IMR-90 (cell line): ENCODE results near the gene PPM1F. TPM values are rescaled to one million over a fixed set of nuclear protein-coding genes. Genes with fewer than 3 reads are reported as not detected.

Experiments used
- ATAC-seq: fragments of 200-7000 bp; cut with Tn5 transposase; 2 replicates; pipeline ENCODE4 v1.9.1; 2020; ENCODE audit warnings: low read depth, mild to moderate bottlenecking, moderate library complexity
- BruUV-seq: library from RNA; stranded (reverse); fragments of 400-500 nt; replicated peaks from 2 replicates; lab custom pipeline; 2021; lab: Mats Ljungman, UMichigan
- CTCF ChIA-PET: fragments of 300-600 bp; formaldehyde crosslinking; extraction: SDS; loops from one replicate; lab custom pipeline; 2021; ENCODE audit warnings: antibody characterized with exemption; lab: Yijun Ruan, JAX
- POLR2A ChIA-PET: fragments of 300-600 bp; sonication (Branson Sonifier 250); formaldehyde crosslinking; loops from one replicate; lab custom pipeline; 2022; ENCODE audit warnings: antibody characterized with exemption; ENCODE audit not compliant: unreplicated experiment; lab: Charles Lee
- DNase-seq: peaks from one replicate; pipeline ENCODE4 v3.0.0; 2013
- H2AFZ ChIP-seq: replicated peaks from 2 replicates; pipeline ENCODE3; 2013; ENCODE audit warnings: low read length, mild to moderate bottlenecking; ENCODE audit not compliant: poor library complexity
- H2AK5ac ChIP-seq: 2 replicates; pipeline ENCODE4 v1.6.1; 2013; ENCODE audit warnings: low read depth, low read length, inconsistent platforms
- H2AK9ac ChIP-seq: replicated peaks from 2 replicates; pipeline ENCODE3; 2013; ENCODE audit warnings: mild to moderate bottlenecking, low read depth, low read length, moderate library complexity; ENCODE audit not compliant: poor library complexity
- H2BK120ac ChIP-seq: 2 replicates; pipeline ENCODE4 v1.6.1; 2013; ENCODE audit warnings: low read depth, low read length, inconsistent platforms
- H2BK15ac ChIP-seq: 3 replicates; pipeline ENCODE4 v1.6.1; 2013; ENCODE audit warnings: low read depth, low read length, inconsistent platforms
- H2BK20ac ChIP-seq: 2 replicates; pipeline ENCODE4 v1.6.1; 2013; ENCODE audit warnings: low read depth, mild to moderate bottlenecking, inconsistent platforms, low read length, moderate library complexity
- H2BK5ac ChIP-seq: 2 replicates; pipeline ENCODE4 v1.6.1; 2013; ENCODE audit warnings: mild to moderate bottlenecking, low read depth, low read length, inconsistent platforms; ENCODE audit not compliant: poor library complexity, severe bottlenecking
- H3K14ac ChIP-seq: replicated peaks from 2 replicates; pipeline ENCODE4 v1.6.1; 2013; ENCODE audit warnings: low read depth, low read length, inconsistent platforms
- H3K18ac ChIP-seq: 2 replicates; pipeline ENCODE4 v1.6.1; 2013; ENCODE audit warnings: low read depth, low read length, control low read depth
- H3K23ac ChIP-seq: 2 replicates; pipeline ENCODE4 v1.6.1; 2013; ENCODE audit warnings: low read depth, low read length, inconsistent platforms
- H3K27ac ChIP-seq: 2 replicates; pipeline ENCODE4 v1.5.1; 2013; ENCODE audit warnings: mild to moderate bottlenecking, control low read depth, low read length; ENCODE audit not compliant: insufficient read depth
- H3K27me3 ChIP-seq: 2 replicates; pipeline ENCODE4 v1.6.1; 2013; ENCODE audit warnings: low read length; ENCODE audit not compliant: control insufficient read depth, insufficient read depth
- H3K36me3 ChIP-seq: 2 replicates; pipeline ENCODE4 v1.6.1; 2013; ENCODE audit warnings: low read length, mixed read lengths; ENCODE audit not compliant: control insufficient read depth, insufficient read depth
- H3K4ac ChIP-seq: 2 replicates; pipeline ENCODE4 v1.6.1; 2013; ENCODE audit warnings: low read depth, low read length, inconsistent platforms
- H3K4me1 ChIP-seq: 2 replicates; pipeline ENCODE4 v1.6.1; 2013; ENCODE audit warnings: low read length, mixed read lengths; ENCODE audit not compliant: control insufficient read depth, insufficient read depth
- H3K4me2 ChIP-seq: 2 replicates; pipeline ENCODE4 v1.6.1; 2013; ENCODE audit warnings: low read depth, mild to moderate bottlenecking, control low read depth, low read length, moderate library complexity
- H3K4me3 ChIP-seq: 2 replicates; pipeline ENCODE4 v1.5.1; 2013; ENCODE audit warnings: low read depth, mild to moderate bottlenecking, control low read depth, low read length, moderate library complexity; ENCODE audit not compliant: insufficient read depth
- H3K56ac ChIP-seq: 2 replicates; pipeline ENCODE4 v1.6.1; 2013; ENCODE audit warnings: low read length, inconsistent platforms; ENCODE audit not compliant: insufficient read depth; ENCODE audit errors: extremely low read depth
- H3K79me1 ChIP-seq, 2 experiments: 2 replicates each; pipeline ENCODE4 v1.6.1; 2013; ENCODE audit warnings: low read length in 2 of 2, inconsistent platforms in 1 of 2, low read depth in 1 of 2
- H3K9ac ChIP-seq: 2 replicates; pipeline ENCODE4 v1.6.1; 2013; ENCODE audit warnings: low read depth, low read length, control low read depth
- H3K9me1 ChIP-seq: 2 replicates; pipeline ENCODE4 v1.6.1; 2013; ENCODE audit warnings: low read length, inconsistent platforms; ENCODE audit not compliant: insufficient read depth
- H3K9me3 ChIP-seq: 2 replicates; pipeline ENCODE4 v1.6.1; 2013; ENCODE audit warnings: low read length; ENCODE audit not compliant: control insufficient read depth, insufficient read depth
- H4K20me1 ChIP-seq: 2 replicates; pipeline ENCODE4 v1.6.1; 2013; ENCODE audit warnings: low read length, inconsistent platforms; ENCODE audit not compliant: insufficient read depth
- H4K5ac ChIP-seq: 2 replicates; pipeline ENCODE4 v1.6.1; 2013; ENCODE audit warnings: mild to moderate bottlenecking, low read depth, low read length, control low read depth
- H4K8ac ChIP-seq, 2 experiments: 2 replicates each; pipeline ENCODE4 v1.6.1; 2013; ENCODE audit warnings: low read depth in 2 of 2, low read length in 2 of 2, control low read depth in 1 of 2, inconsistent platforms in 1 of 2
- H4K91ac ChIP-seq: 2 replicates; pipeline ENCODE4 v1.6.1; 2013; ENCODE audit warnings: low read depth, low read length, inconsistent platforms; ENCODE audit not compliant: insufficient read depth
- CEBPB ChIP-seq: IDR thresholded peaks from 2 replicates; pipeline ENCODE4 v1.6.1; 2012; ENCODE audit warnings: low read depth, low read length, improper control_type of control experiment
- CHD1 ChIP-seq: IDR thresholded peaks from 2 replicates; pipeline ENCODE4 v1.6.1; 2012; ENCODE audit warnings: low read depth, low read length, improper control_type of control experiment
- CTCF ChIP-seq: conservative IDR thresholded peaks from 2 replicates; pipeline ENCODE4 v1.5.1; 2012; ENCODE audit warnings: mild to moderate bottlenecking, low read depth, low read length, improper control_type of control experiment
- ELK1 ChIP-seq: fragments of 150-350 bp; IDR thresholded peaks from 2 replicates; pipeline ENCODE4 v1.6.1; 2016; ENCODE audit warnings: low read depth, mild to moderate bottlenecking, low read length, moderate library complexity, borderline replicate concordance
- FOS ChIP-seq: fragments of 150-350 bp; IDR thresholded peaks from 2 replicates; pipeline ENCODE4 v1.6.1; 2016; ENCODE audit warnings: low read depth, low read length
- MAZ ChIP-seq: IDR thresholded peaks from 2 replicates; pipeline ENCODE4 v1.6.1; 2012; ENCODE audit warnings: low read depth, mild to moderate bottlenecking, low read length, improper control_type of control experiment, moderate library complexity, borderline replicate concordance
- POLR2A ChIP-seq: IDR thresholded peaks from 2 replicates; pipeline ENCODE4 v1.6.1; 2012; ENCODE audit warnings: mild to moderate bottlenecking, low read depth, low read length
- RAD21 ChIP-seq: IDR thresholded peaks from 2 replicates; pipeline ENCODE4 v1.6.1; 2012; ENCODE audit warnings: low read length, improper control_type of control experiment
- SMC3 ChIP-seq: fragments of 150-350 bp; IDR thresholded peaks from 2 replicates; pipeline ENCODE4 v1.6.1; 2016; ENCODE audit warnings: low read depth, mild to moderate bottlenecking, antibody characterized with exemption, low read length, moderate library complexity
- USF2 ChIP-seq: fragments of 150-350 bp; IDR thresholded peaks from 2 replicates; pipeline ENCODE4 v1.6.1; 2017; ENCODE audit warnings: mild to moderate bottlenecking, antibody characterized with exemption, low read length, low read depth
- WGBS, 2 experiments: methylation state at CpG; one replicate each; pipeline versions ENCODE4 v1.1.5 to v1.1.7; 2013; ENCODE audit warnings: missing lambda C conversion rate in 2 of 2; ENCODE audit not compliant: insufficient read length in 1 of 2; ENCODE audit errors: extremely low coverage in 2 of 2; 5-methylcytosine and 5-hydroxymethylcytosine counted together
- dilution Hi-C: fragments of 300-500 bp; cut with HindIII; formaldehyde crosslinking; loops from one replicate; pipeline ENCODE4 v1.14.3; 2018; ENCODE audit warnings: low sequenced_read_pairs; ENCODE audit not compliant: unreplicated experiment
- in situ Hi-C: fragments of 300-500 bp; cut with MboI; formaldehyde crosslinking; loops from 3 replicates; pipeline ENCODE4 v1.14.3; 2019; ENCODE audit warnings: low sequenced_read_pairs, inconsistent platforms, mixed read lengths
- intact Hi-C: fragments of 100-400 bp; cut with micrococcal nuclease; formaldehyde crosslinking; loops from 2 replicates; pipeline ENCODE4 v1.10.0; 2022
- polyA plus RNA-seq, 3 experiments: library from polyadenylated mRNA; depleted of rRNA; stranded (reverse); fragments of >200 nt; gene quantifications; 2 replicates each; pipeline ENCODE4 v1.2.3, GENCODE V29; 2012; ENCODE audit warnings: low replicate concordance in 1 of 3
- total RNA-seq: library from RNA; depleted of rRNA; stranded (reverse); fragments of >200 nt; gene quantifications from 2 replicates; pipeline ENCODE4 v1.2.3, GENCODE V29; 2012

The PPM1F gene
- total and polyA plus RNA-seq, 2 of the 4 experiments (the other 2 are of a cell fraction) = 20.8 to 30.3 TPM

GRCh38 chr22:21972293-21972779 lies 19.7 kb upstream of the PPM1F start:
- no peak overlapping the region for H4K8ac ChIP-seq
- 80% methylated on average over 1 of the region's 7 CpGs; no CpG with 5 or more reads in 1 of the 2 experiments for WGBS, 2 experiments
- no peak overlapping the region for H2BK5ac ChIP-seq
- TF ChIP-seq CEBPB (no peak), RAD21 (peak; percentile 39; the same call in 1 of the 2 replicates), CTCF (peak; percentile 61), FOS (no peak), MAZ (peak; percentile 26; the same call in 1 of the 2 replicates), USF2 (no peak), ELK1 (no peak), CHD1 (no peak), POLR2A (no peak), SMC3 (peak; percentile 32; the same call in 1 of the 2 replicates)
- no peak overlapping the region for H3K56ac ChIP-seq
- H3K9me3 ChIP-seq = no peaks in the 10 kb centered on the region
- POLR2A ChIA-PET = no interaction called here
- H3K9ac ChIP-seq = no peak overlapping the region
- peaks cover 4% of the 10 kb centered on the region; the same call in 1 of the 2 replicates for H3K9me1 ChIP-seq
- H3K36me3 ChIP-seq = peaks cover 70% of the 10 kb centered on the region
- H4K20me1 ChIP-seq = peaks cover 24% of the 10 kb centered on the region
- H2AK5ac ChIP-seq = no peak overlapping the region
- no peak overlapping the region for H2BK15ac ChIP-seq
- in situ Hi-C loops (no loop called here), dilution Hi-C loops (no loop called here), intact Hi-C loops (no loop called here)
- peak overlapping the region; percentile 13 for H2AK9ac ChIP-seq
- no peaks in the 10 kb centered on the region for H3K4me1 ChIP-seq
- H3K79me1 ChIP-seq = peaks cover 24 to 41% of the 10 kb centered on the region in 2 experiments
- H3K27ac ChIP-seq = no peak overlapping the region
- no peak overlapping the region for H4K5ac ChIP-seq
- H3K4me3 ChIP-seq = no peak overlapping the region
- H3K4ac ChIP-seq = no peak overlapping the region
- DNase-seq = peak; percentile 23
- H3K4me2 ChIP-seq = no peak overlapping the region
- H2AFZ ChIP-seq = no peak overlapping the region
- H4K91ac ChIP-seq = no peak overlapping the region
- no TSS peak for BruUV-seq
- peak; percentile 88 for ATAC-seq
- no peak overlapping the region for H3K23ac ChIP-seq
- CTCF ChIA-PET = interaction anchor here (0.6 to 1.3 kb wide), 8 partner anchors 9 to 234 kb away, joined by 3 to 7 read pairs (median 3); partner anchors contain the start of genes PPM1F and TOP3B
- H2BK20ac ChIP-seq = no peak overlapping the region
- H3K14ac ChIP-seq = no peak overlapping the region
- H2BK120ac ChIP-seq = no peak overlapping the region
- H3K18ac ChIP-seq = no peak overlapping the region
- no peaks in the 10 kb centered on the region for H3K27me3 ChIP-seq
